B cell (primary cell): Measurements from ENCODE around the gene ABCC9.

Experiments
- CTCF ChIP-seq: fragments of 200-600 bp; IDR thresholded peaks from one replicate; pipeline ENCODE4 v1.8.0; 2022; ENCODE audit warnings: antibody characterized with exemption, mild to moderate bottlenecking
- EZH2 ChIP-seq: IDR thresholded peaks from 2 replicates; pipeline ENCODE4 v1.6.1; 2012; ENCODE audit warnings: borderline replicate concordance, low read depth, mild to moderate bottlenecking, moderate library complexity, low read length; ENCODE audit not compliant: insufficient read depth, poor library complexity, severe bottlenecking

- no peak for TF ChIP-seq CTCF
- no peak for TF ChIP-seq EZH2
Measured at GRCh38 chr12:21891751-21892217, 49.4 kb downstream of the ABCC9 start.
